HepG2 (cell line): ENCODE results near the gene CYP46A1. TPM values are rescaled to one million over a fixed set of nuclear protein-coding genes. Genes with fewer than 3 reads are reported as not detected.

ENCODE experiments used
- ATAC-seq: fragments of 200-7000 bp; cut with Tn5 transposase; 3 replicates; pipeline ENCODE4 v1.9.1; 2020; ENCODE audit warnings: mild to moderate bottlenecking, moderate library complexity
- BruUV-seq: library from RNA; stranded (reverse); fragments of 400-500 nt; replicated peaks from 2 replicates; lab custom pipeline; 2021; lab: Mats Ljungman, UMichigan
- CTCF ChIA-PET: fragments of 300-600 bp; formaldehyde crosslinking; extraction: SDS; loops from one replicate; lab custom pipeline; 2021; ENCODE audit warnings: low total read pairs, inconsistent platforms, low intra/inter-chr PET ratio; lab: Yijun Ruan, JAX
- POLR2A ChIA-PET: fragments of 350-600 bp; sonication (Branson Sonifier 250); formaldehyde crosslinking; loops from one replicate; lab custom pipeline; 2020; ENCODE audit warnings: antibody characterized with exemption, inconsistent platforms; lab: Yijun Ruan, JAX
- DNase-seq: peaks from one replicate; pipeline ENCODE4 v3.0.0-alpha.2; 2015; ENCODE audit warnings: low spot score
- FAIRE-seq: peaks from 3 replicates; lab custom pipeline; 2011; peaks lifted over from hg19 to GRCh38; lab: Jason Lieb, UNC
- H2AFZ ChIP-seq: one replicate; pipeline ENCODE4 v1.6.1; 2011; ENCODE audit warnings: low read length, inconsistent platforms
- H3K27ac ChIP-seq: fragments of 300-600 bp; 3 replicates; pipeline ENCODE4 v1.8.0; 2011; ENCODE audit warnings: mixed run types, mild to moderate bottlenecking, mixed read lengths, low read length, inconsistent platforms; ENCODE audit not compliant: insufficient read depth; ENCODE audit errors: extremely low read length
- H3K27me3 ChIP-seq, 2 experiments: fragments of 200-600 bp in 1 of 2; 2 replicates in 1 of 2; 3 replicates in 1 of 2; pipeline versions ENCODE4 v1.6.0 to v1.8.0; 2011; ENCODE audit warnings: low read length in 2 of 2, mild to moderate bottlenecking in 2 of 2, moderate library complexity in 2 of 2, inconsistent platforms in 1 of 2; ENCODE audit not compliant: insufficient read depth in 2 of 2, control insufficient read depth in 1 of 2
- H3K36me3 ChIP-seq, 2 experiments: fragments of 200-600 bp in 1 of 2; replicated peaks in 1 of 2; 2 replicates in 1 of 2; 3 replicates in 1 of 2; pipeline versions ENCODE4 v1.5.1 to v1.8.0; 2011; ENCODE audit warnings: low read length in 2 of 2, inconsistent platforms in 1 of 2; ENCODE audit not compliant: insufficient read depth in 2 of 2, control insufficient read depth in 1 of 2
- H3K4me1 ChIP-seq: 2 replicates; pipeline ENCODE4 v1.5.1; 2012; ENCODE audit warnings: low read length, inconsistent platforms; ENCODE audit not compliant: insufficient read depth
- H3K4me2 ChIP-seq: 2 replicates; pipeline ENCODE4 v1.6.0; 2011; ENCODE audit warnings: low read depth, low read length, inconsistent platforms
- H3K4me3 ChIP-seq, 3 experiments: fragments of 200-600 bp in 1 of 3; sonication (generic), shearing (Covaris generic) in 1 of 3; replicated peaks in 1 of 3; 2 replicates each; pipeline ENCODE4 v1.5.1; 2011 to 2016; ENCODE audit warnings: low read length in 3 of 3, inconsistent platforms in 2 of 3, low read depth in 2 of 3, mild to moderate bottlenecking in 2 of 3, control low read depth in 1 of 3, mixed read lengths in 1 of 3; ENCODE audit not compliant: insufficient read depth in 1 of 3
- H3K79me2 ChIP-seq: one replicate; pipeline ENCODE4 v1.6.1; 2011; ENCODE audit warnings: low read length, inconsistent platforms; ENCODE audit not compliant: insufficient read depth
- H3K9ac ChIP-seq: 2 replicates; pipeline ENCODE4 v1.6.0; 2011; ENCODE audit warnings: mild to moderate bottlenecking, low read depth, low read length, inconsistent platforms; ENCODE audit not compliant: insufficient read depth
- H3K9me3 ChIP-seq: 2 replicates; pipeline ENCODE4 v1.5.1; 2012; ENCODE audit warnings: mild to moderate bottlenecking, low read length
- H4K20me1 ChIP-seq: 2 replicates; pipeline ENCODE4 v1.6.0; 2011; ENCODE audit warnings: inconsistent platforms, mild to moderate bottlenecking, low read length, moderate library complexity; ENCODE audit not compliant: insufficient read depth
- ATAD3A ChIP-seq: sonication (generic); formaldehyde crosslinking; IDR thresholded peaks from 2 replicates; pipeline ENCODE4 v1.4.0; 2020; ENCODE audit warnings: missing genetic modification reagents
- CHD4 ChIP-seq: fragments of 200-600 bp; sonication (generic); IDR thresholded peaks from 2 replicates; pipeline ENCODE4 v1.7.0; 2017; ENCODE audit warnings: mild to moderate bottlenecking, low read length, borderline replicate concordance
- CREB3 ChIP-seq: sonication (generic); formaldehyde crosslinking; IDR thresholded peaks from 2 replicates; pipeline ENCODE4 v1.5.0; 2020; ENCODE audit warnings: missing genetic modification reagents
- CREBL2 ChIP-seq: sonication (generic); formaldehyde crosslinking; IDR thresholded peaks from 2 replicates; pipeline ENCODE4 v1.8.1; 2023; ENCODE audit warnings: missing genetic modification reagents, mild to moderate bottlenecking, borderline replicate concordance
- GATAD2A ChIP-seq: IDR thresholded peaks from 2 replicates; pipeline ENCODE4 v1.6.1; 2016
- POLR2A ChIP-seq, 2 experiments: IDR thresholded peaks; 2 replicates each; pipeline ENCODE4 v1.6.1; 2011; ENCODE audit warnings: low read depth in 2 of 2, low read length in 2 of 2, mild to moderate bottlenecking in 1 of 2, moderate library complexity in 1 of 2; ENCODE audit not compliant: insufficient read depth in 1 of 2
- PRPF4 ChIP-seq: fragments of 200-400 bp; formaldehyde crosslinking; IDR thresholded peaks from 2 replicates; pipeline ENCODE4 v1.6.1; 2016; ENCODE audit warnings: low read length, low read depth; ENCODE audit not compliant: poor library complexity, severe bottlenecking
- SCMH1 ChIP-seq: sonication (generic); formaldehyde crosslinking; IDR thresholded peaks from 2 replicates; pipeline ENCODE4 v1.9.0; 2021; ENCODE audit warnings: missing genetic modification reagents, mild to moderate bottlenecking, borderline replicate concordance
- UBTF ChIP-seq: sonication (generic); formaldehyde crosslinking; IDR thresholded peaks from 2 replicates; pipeline ENCODE4 v1.4.0; 2020; ENCODE audit warnings: mild to moderate bottlenecking, missing genetic modification reagents
- ZFX ChIP-seq: sonication (generic); formaldehyde crosslinking; IDR thresholded peaks from 2 replicates; pipeline ENCODE4 v1.4.0; 2020; ENCODE audit warnings: mild to moderate bottlenecking, low read depth, missing genetic modification reagents, moderate library complexity
- ZNF101 ChIP-seq: sonication (generic); formaldehyde crosslinking; IDR thresholded peaks from 2 replicates; pipeline ENCODE4 v1.4.0; 2020; ENCODE audit warnings: mild to moderate bottlenecking, low read depth, missing genetic modification reagents, borderline replicate concordance
- ZNF3 ChIP-seq: IDR thresholded peaks from 2 replicates; pipeline ENCODE4 v1.7.0; 2017; ENCODE audit warnings: inconsistent platforms
- ZNF33A ChIP-seq: sonication (generic); formaldehyde crosslinking; IDR thresholded peaks from 2 replicates; pipeline ENCODE4 v1.5.1; 2020; ENCODE audit warnings: missing genetic modification reagents, mild to moderate bottlenecking, moderate library complexity, borderline replicate concordance
- ZNF766 ChIP-seq: sonication (generic); formaldehyde crosslinking; IDR thresholded peaks from 2 replicates; pipeline ENCODE4 v1.5.0; 2020; ENCODE audit warnings: missing genetic modification reagents, borderline replicate concordance
- ZSCAN29 ChIP-seq: sonication (generic); formaldehyde crosslinking; conservative IDR thresholded peaks from 2 replicates; pipeline ENCODE4 v1.4.0; 2020; ENCODE audit warnings: mild to moderate bottlenecking, missing genetic modification reagents
- WGBS: methylation state at CpG from one replicate; pipeline ENCODE4 v1.1.6; 2017; ENCODE audit warnings: low lambda C conversion rate; 5-methylcytosine and 5-hydroxymethylcytosine counted together
- in situ Hi-C: cut with HindIII; loops from 2 replicates; pipeline ENCODE4 v1.10.0; 2017; ENCODE audit warnings: low pct_unique_long_range_greater_than_20kb; ENCODE audit not compliant: extremely low pct_ligation_motif_present
- intact Hi-C: fragments of 100-400 bp; cut with micrococcal nuclease; formaldehyde crosslinking; loops from one replicate; pipeline ENCODE4 v1.10.0; 2022; ENCODE audit not compliant: unreplicated experiment
- polyA plus RNA-seq, 8 experiments: library from polyadenylated mRNA; depleted of rRNA in 3 of 8; stranded (reverse) in 7 of 8; unstranded in 1 of 8; fragments of >200 nt; fragmentation: Illumina TruSeq in 4 of 8; extraction: Trizol in 4 of 8; gene quantifications; 2 replicates each; pipeline versions ENCODE4 v1.2.1 to v1.2.3, GENCODE V29; 2011 to 2016; ENCODE audit warnings: low read depth in 4 of 8, missing spikeins in 1 of 8, mixed read lengths in 1 of 8; ENCODE audit not compliant: insufficient read depth in 1 of 8
- total RNA-seq, 5 experiments: library from RNA; depleted of rRNA; stranded (reverse); fragments of >200 nt; fragmentation: Illumina TruSeq; extraction: Trizol; gene quantifications; 2 replicates each; pipeline ENCODE4 v1.2.3, GENCODE V29; 2016; ENCODE audit warnings: low read depth in 1 of 5

The CYP46A1 gene
- total and polyA plus RNA-seq, 2 of the 13 experiments (the other 11 are each of a cell fraction or from before 2014, with no cell fraction given), result not detected

GRCh38 chr14:99707420-99707819 is 23.3 kb downstream of the CYP46A1 start:
- no peak for DNase-seq
- 0% methylated on average over 2 of the region's 2 CpGs for WGBS
- CTCF ChIA-PET, result no interaction called here

GRCh38 chr14:99707921-99708320 is 23.8 kb downstream of the CYP46A1 start:
- BruUV-seq, result no TSS peak
- Histone ChIP-seq H3K27me3 (no peaks in the 10 kb centered on the region; a peak in 2 of 5 replicates), H3K9ac (no peak overlapping the region), H3K27ac (no peak overlapping the region), H3K4me2 (no peak overlapping the region), H4K20me1 (no peaks in the 10 kb centered on the region), H3K79me2 (no peaks in the 10 kb centered on the region), H3K4me1 (no peaks in the 10 kb centered on the region), H3K9me3 (peaks cover 14% of the 10 kb centered on the region), H3K36me3 (no peaks in the 10 kb centered on the region), H3K4me3 (no peak overlapping the region), H2AFZ (no peak overlapping the region)
- no peak for TF ChIP-seq ZNF766 (CRISPR knock-in tag)
- TF ChIP-seq PRPF4, result no peak
- no peak for TF ChIP-seq POLR2A (IDR thresholded peaks at IDR 0.05; ENCODE audit: insufficient read depth in 1 of 2, low read depth in 2 of 2, low read length in 2 of 2)
- TF ChIP-seq ZNF3 (CRISPR knock-in tag), result no peak
- no peak for TF ChIP-seq SCMH1 (CRISPR knock-in tag)
- no peak for TF ChIP-seq GATAD2A
- no peak for TF ChIP-seq UBTF (CRISPR knock-in tag)
- no peak for TF ChIP-seq ZNF101 (CRISPR knock-in tag)
- TF ChIP-seq ZNF33A (CRISPR knock-in tag), result no peak
- no peak for TF ChIP-seq ZFX
- no peak for TF ChIP-seq CHD4
- no peak for TF ChIP-seq ATAD3A (CRISPR knock-in tag)
- no peak for TF ChIP-seq CREB3
- TF ChIP-seq ZSCAN29 (CRISPR knock-in tag), result no peak
- DNase-seq (no peak), FAIRE-seq (no peak), ATAC-seq (no peak)
- intact Hi-C loops, result no loop called here
- POLR2A ChIA-PET, result no interaction called here
- CTCF ChIA-PET, result no interaction called here
- WGBS, result 65% methylated on average over 6 of the region's 9 CpGs
- in situ Hi-C loops, result no loop called here

More at GRCh38 chr14:99707420-99707819, 23.3 kb downstream of the CYP46A1 start:
- intact Hi-C loops (no loop called here), in situ Hi-C loops (no loop called here)
- H3K27ac ChIP-seq, result no peak overlapping the region
- no peak overlapping the region for H3K4me2 ChIP-seq
- no peaks in the 10 kb centered on the region for H3K4me1 ChIP-seq
- H2AFZ ChIP-seq, result no peak overlapping the region
- H4K20me1 ChIP-seq, result no peaks in the 10 kb centered on the region
- POLR2A ChIA-PET, result no interaction called here
- no peaks in the 10 kb centered on the region for H3K36me3 ChIP-seq
- no peak overlapping the region for H3K4me3 ChIP-seq
- H3K9me3 ChIP-seq, result peaks cover 16% of the 10 kb centered on the region
- no peak for TF ChIP-seq CREBL2 (CRISPR knock-in tag)
- TF ChIP-seq, all 625 proteins: peak for 0
- Histone ChIP-seq H3K27me3 (no peaks in the 10 kb centered on the region; a peak in 2 of 5 replicates), H3K79me2 (no peaks in the 10 kb centered on the region), H3K9ac (no peak overlapping the region)
- no peak for FAIRE-seq
- no peak for ATAC-seq
- BruUV-seq, result no TSS peak
